A673 (cell line): ENCODE measurements around the gene RMRP. TPM values are rescaled to one million over a fixed set of nuclear protein-coding genes. Genes with fewer than 3 reads are reported as not detected.

Experiments used
- BruUV-seq: library from RNA; stranded (reverse); fragments of 400-500 nt; replicated peaks from 2 replicates; lab custom pipeline; 2021; lab: Mats Ljungman, UMichigan
- CTCF ChIA-PET: fragments of 300-600 bp; sonication (Branson Sonifier 250); formaldehyde crosslinking; loops from one replicate; lab custom pipeline; 2022; ENCODE audit warnings: antibody characterized with exemption; lab: Charles Lee
- POLR2A ChIA-PET: fragments of 300-600 bp; sonication (Branson Sonifier 250); formaldehyde crosslinking; loops from one replicate; lab custom pipeline; 2022; ENCODE audit warnings: antibody characterized with exemption; ENCODE audit not compliant: low non-redundant PET; lab: Charles Lee
- DNase-seq: peaks from one replicate; pipeline ENCODE4 v3.0.0-alpha.2; 2015; ENCODE audit warnings: low spot score
- H3K27ac ChIP-seq: fragments of 200-600 bp; sonication (generic); 2 replicates; pipeline ENCODE4 v1.5.1; 2016; ENCODE audit warnings: mixed run types, low read depth, mild to moderate bottlenecking, mixed read lengths, antibody characterized with exemption, low read length; ENCODE audit not compliant: poor library complexity, severe bottlenecking
- H3K27me3 ChIP-seq: fragments of 200-600 bp; sonication (generic); replicated peaks from 2 replicates; pipeline ENCODE4 v1.6.1; 2017; ENCODE audit warnings: mixed run types, low read depth, mild to moderate bottlenecking, mixed read lengths, antibody characterized with exemption, low read length; ENCODE audit not compliant: insufficient read depth, poor library complexity
- H3K36me3 ChIP-seq: fragments of 200-600 bp; sonication (generic); 2 replicates; pipeline ENCODE4 v1.6.1; 2016; ENCODE audit warnings: mixed run types, mild to moderate bottlenecking, mixed read lengths, antibody characterized with exemption, low read length; ENCODE audit not compliant: insufficient read depth, poor library complexity, severe bottlenecking
- H3K4me1 ChIP-seq: fragments of 200-600 bp; sonication (generic); 2 replicates; pipeline ENCODE4 v1.6.1; 2017; ENCODE audit warnings: mixed run types, mild to moderate bottlenecking, mixed read lengths, antibody characterized with exemption, low read length; ENCODE audit not compliant: insufficient read depth, poor library complexity, severe bottlenecking
- H3K4me3 ChIP-seq: fragments of 200-600 bp; sonication (generic); 2 replicates; pipeline ENCODE4 v1.5.1; 2016; ENCODE audit warnings: low read depth, mixed run types, mild to moderate bottlenecking, mixed read lengths, low read length; ENCODE audit not compliant: poor library complexity, severe bottlenecking
- H3K9me3 ChIP-seq: fragments of 200-600 bp; sonication (generic); 2 replicates; pipeline ENCODE4 v1.6.1; 2016; ENCODE audit warnings: mixed run types, low read depth, mild to moderate bottlenecking, mixed read lengths, antibody characterized with exemption, low read length; ENCODE audit not compliant: poor library complexity, severe bottlenecking
- EZH2 ChIP-seq: fragments of 200-600 bp; sonication (generic); IDR thresholded peaks from 2 replicates; pipeline ENCODE4 v1.6.1; 2017; ENCODE audit warnings: borderline replicate concordance, low read depth, mild to moderate bottlenecking, mixed read lengths, antibody characterized with exemption, low read length; ENCODE audit not compliant: poor library complexity, severe bottlenecking
- intact Hi-C: fragments of 100-400 bp; cut with micrococcal nuclease; formaldehyde crosslinking; loops from one replicate; pipeline ENCODE4 v1.10.0; 2022; ENCODE audit not compliant: unreplicated experiment
- total RNA-seq: library from RNA; stranded (reverse); gene quantifications from 2 replicates; pipeline ENCODE4 v1.2.3, GENCODE V29; 2021
- TF ChIP-seq, protein P1 (sequence below): fragments of 300-800, 200-600 bp; sonication (generic); conservative IDR thresholded peaks from 2 replicates; pipeline ENCODE4 v1.5.1; 2017; ENCODE audit warnings: low read depth, mild to moderate bottlenecking, antibody characterized with exemption, low read length, moderate library complexity, mixed read lengths

The RMRP gene
- total RNA-seq, 1 experiment from 2014 or later: 13,531 TPM

- H3K36me3 ChIP-seq: peaks cover 92% of the 10 kb centered on the region
- H3K4me3 ChIP-seq: no peak overlapping the region
- H3K4me1 ChIP-seq: no peaks in the 10 kb centered on the region
- ChIA-PET POLR2A (no interaction called here), CTCF (no interaction called here)
- no peaks in the 10 kb centered on the region for H3K27me3 ChIP-seq
- BruUV-seq: no TSS peak
- no peak overlapping the region for H3K27ac ChIP-seq
- no peaks in the 10 kb centered on the region for H3K9me3 ChIP-seq
- intact Hi-C loops: no loop called here
- DNase-seq: no peak
- no peak for TF ChIP-seq EZH2
- TF ChIP-seq, protein P1, sequence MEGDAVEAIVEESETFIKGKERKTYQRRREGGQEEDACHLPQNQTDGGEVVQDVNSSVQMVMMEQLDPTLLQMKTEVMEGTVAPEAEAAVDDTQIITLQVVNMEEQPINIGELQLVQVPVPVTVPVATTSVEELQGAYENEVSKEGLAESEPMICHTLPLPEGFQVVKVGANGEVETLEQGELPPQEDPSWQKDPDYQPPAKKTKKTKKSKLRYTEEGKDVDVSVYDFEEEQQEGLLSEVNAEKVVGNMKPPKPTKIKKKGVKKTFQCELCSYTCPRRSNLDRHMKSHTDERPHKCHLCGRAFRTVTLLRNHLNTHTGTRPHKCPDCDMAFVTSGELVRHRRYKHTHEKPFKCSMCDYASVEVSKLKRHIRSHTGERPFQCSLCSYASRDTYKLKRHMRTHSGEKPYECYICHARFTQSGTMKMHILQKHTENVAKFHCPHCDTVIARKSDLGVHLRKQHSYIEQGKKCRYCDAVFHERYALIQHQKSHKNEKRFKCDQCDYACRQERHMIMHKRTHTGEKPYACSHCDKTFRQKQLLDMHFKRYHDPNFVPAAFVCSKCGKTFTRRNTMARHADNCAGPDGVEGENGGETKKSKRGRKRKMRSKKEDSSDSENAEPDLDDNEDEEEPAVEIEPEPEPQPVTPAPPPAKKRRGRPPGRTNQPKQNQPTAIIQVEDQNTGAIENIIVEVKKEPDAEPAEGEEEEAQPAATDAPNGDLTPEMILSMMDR: no peak
These were observed 47.6 kb upstream of the RMRP start for GRCh38 chr9:35705372-35705771.

DNA sequence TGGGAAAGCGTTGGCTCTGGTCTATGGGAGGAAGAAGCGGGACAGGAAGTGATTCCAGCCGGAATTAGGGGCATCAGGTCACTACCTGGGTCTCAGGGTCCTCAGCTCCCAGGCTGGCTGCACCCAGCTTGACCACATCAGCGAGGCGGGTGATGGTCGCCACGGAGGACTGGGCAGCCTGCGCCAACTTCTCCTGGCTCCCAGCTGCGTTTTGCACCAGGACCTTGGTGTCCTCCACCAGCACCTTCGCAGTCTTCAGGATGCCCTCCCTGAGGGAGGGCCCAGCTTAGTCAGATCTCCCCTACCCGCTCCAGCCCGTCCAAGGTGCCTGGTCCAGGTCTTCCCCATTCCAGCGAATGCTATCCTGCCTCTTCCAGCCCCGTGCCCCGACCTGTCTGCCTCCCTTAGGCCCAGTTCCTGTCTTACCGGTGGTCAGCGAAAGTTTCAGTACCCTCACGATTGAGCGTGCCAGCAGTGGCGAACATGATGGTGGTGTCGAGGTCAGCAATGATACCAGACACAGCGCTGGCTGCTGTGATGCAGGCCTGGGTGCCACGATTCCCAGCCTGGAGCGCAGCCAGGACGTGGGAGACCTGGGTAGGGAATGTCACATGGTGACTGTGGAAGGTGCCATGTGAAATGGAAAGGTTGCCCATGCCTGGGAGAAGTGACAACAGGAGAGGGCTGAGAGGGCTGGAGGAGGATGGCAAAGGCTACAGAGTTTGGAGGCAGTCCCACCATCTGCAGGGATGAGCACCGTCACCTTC is 46.3 kb upstream of the RMRP start:
- CTCF ChIA-PET: no interaction called here
- Histone ChIP-seq H3K27ac (no peak overlapping the region), H3K4me1 (no peaks in the 10 kb centered on the region), H3K9me3 (no peaks in the 10 kb centered on the region), H3K27me3 (no peaks in the 10 kb centered on the region), H3K4me3 (no peak overlapping the region), H3K36me3 (peaks cover 96% of the 10 kb centered on the region)
- TF ChIP-seq, protein P1: no peak
- no peak for TF ChIP-seq EZH2
- POLR2A ChIA-PET: no interaction called here
- TSS peak; percentile 39 for BruUV-seq
- intact Hi-C loops: no loop called here
- no peak for DNase-seq

DNA sequence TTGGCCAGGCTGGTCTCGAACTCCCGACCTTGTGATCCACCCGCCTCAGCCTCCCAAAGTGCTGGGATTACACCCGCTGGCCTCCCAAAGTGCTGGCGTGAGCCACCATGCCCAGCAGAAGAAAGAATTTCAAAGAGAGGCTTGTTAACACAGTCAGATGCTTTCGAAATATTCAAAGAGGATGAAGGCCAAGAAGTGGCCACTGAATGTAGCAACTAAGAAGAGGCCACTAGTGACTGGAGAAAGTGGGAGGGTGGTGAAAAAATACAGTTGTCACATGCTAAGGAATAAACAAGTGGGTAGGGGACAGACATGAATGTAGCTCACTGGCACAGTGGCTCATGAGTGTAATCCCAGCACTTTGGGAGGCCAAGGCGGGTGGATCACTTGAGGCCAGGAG is 44.9 kb upstream of the RMRP start:
- H3K27ac ChIP-seq: no peak overlapping the region
- no peaks in the 10 kb centered on the region for H3K27me3 ChIP-seq
- POLR2A ChIA-PET: no interaction called here
- H3K4me3 ChIP-seq: no peak overlapping the region
- H3K9me3 ChIP-seq: no peaks in the 10 kb centered on the region
- no peaks in the 10 kb centered on the region for H3K4me1 ChIP-seq
- intact Hi-C loops: no loop called here
- peaks cover 96% of the 10 kb centered on the region for H3K36me3 ChIP-seq
- TF ChIP-seq, protein P1: no peak
- TF ChIP-seq EZH2: no peak
- CTCF ChIA-PET: no interaction called here
- no TSS peak for BruUV-seq
- DNase-seq: no peak
